T-helper 22 cell (primary cell): ENCODE measurements around the gene CLCA2.

Experiments used
- DNase-seq: peaks from one replicate; pipeline ENCODE4 v3.0.0-alpha.2; 2020; ENCODE audit warnings: low read depth

Gene CLCA2, protein sequence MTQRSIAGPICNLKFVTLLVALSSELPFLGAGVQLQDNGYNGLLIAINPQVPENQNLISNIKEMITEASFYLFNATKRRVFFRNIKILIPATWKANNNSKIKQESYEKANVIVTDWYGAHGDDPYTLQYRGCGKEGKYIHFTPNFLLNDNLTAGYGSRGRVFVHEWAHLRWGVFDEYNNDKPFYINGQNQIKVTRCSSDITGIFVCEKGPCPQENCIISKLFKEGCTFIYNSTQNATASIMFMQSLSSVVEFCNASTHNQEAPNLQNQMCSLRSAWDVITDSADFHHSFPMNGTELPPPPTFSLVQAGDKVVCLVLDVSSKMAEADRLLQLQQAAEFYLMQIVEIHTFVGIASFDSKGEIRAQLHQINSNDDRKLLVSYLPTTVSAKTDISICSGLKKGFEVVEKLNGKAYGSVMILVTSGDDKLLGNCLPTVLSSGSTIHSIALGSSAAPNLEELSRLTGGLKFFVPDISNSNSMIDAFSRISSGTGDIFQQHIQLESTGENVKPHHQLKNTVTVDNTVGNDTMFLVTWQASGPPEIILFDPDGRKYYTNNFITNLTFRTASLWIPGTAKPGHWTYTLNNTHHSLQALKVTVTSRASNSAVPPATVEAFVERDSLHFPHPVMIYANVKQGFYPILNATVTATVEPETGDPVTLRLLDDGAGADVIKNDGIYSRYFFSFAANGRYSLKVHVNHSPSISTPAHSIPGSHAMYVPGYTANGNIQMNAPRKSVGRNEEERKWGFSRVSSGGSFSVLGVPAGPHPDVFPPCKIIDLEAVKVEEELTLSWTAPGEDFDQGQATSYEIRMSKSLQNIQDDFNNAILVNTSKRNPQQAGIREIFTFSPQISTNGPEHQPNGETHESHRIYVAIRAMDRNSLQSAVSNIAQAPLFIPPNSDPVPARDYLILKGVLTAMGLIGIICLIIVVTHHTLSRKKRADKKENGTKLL

DNA sequence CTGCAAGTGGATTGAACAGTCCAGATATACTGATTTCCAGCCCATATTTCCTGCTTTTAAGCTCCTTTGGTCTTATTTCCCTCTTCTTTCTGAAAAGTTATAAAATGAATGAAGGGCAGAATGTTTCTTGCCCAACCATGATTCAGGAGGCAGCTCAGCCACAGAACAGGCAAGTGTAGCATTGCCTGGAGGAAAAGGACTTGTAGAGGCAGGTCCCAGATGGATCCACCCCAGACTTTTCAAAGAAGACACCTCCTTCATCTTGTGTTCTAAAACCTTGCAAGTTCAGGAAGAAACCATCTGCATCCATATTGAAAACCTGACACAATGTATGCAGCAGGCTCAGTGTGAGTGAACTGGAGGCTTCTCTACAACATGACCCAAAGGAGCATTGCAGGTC is at the start of gene CLCA2:
TSS of gene CLCA2 (plus strand) at position 299 of the 400 bp plus-strand sequence. CDS start at position 376, 77 bp downstream.
- DNase-seq: no peak

DNA sequence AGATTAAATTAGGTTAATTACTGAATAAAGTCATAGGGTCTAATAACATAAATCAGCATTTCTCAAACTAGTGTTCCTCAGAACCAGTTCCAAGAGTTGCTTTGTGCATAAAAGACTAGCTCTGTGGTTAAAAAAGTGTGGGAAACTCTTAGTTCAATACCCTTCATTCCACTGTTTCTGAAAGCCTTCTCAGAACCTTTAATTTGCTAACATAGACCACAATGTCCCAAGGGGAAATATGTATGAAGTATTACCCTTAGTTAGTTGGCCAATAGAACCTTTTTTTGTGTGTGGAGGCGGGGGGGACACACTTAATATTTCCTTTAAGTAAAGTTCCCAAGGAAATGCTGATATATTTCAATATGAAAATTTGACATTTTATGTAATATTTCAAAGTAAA is 48.3 kb upstream of the CLCA2 start:
- no peak for DNase-seq

DNA sequence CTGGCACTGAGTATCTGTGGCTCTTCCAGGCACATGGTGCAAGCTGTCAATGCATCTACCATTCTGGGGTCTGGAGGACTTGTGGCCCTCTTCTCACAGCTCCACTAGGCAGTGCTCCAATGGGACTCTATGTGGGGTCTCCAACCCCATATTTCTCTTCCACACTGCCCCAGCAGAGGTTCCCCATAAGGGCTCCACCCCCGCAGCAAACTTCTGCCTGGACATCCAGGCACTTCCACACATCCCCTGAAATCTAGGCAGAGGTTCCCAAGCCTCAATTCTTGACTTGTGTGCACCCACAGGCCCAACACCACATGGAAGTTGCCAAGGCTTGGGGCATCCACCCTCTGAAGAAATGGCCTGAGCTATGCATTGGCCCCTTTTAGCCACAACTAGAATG is 46.6 kb upstream of the CLCA2 start:
- no peak for DNase-seq

DNA sequence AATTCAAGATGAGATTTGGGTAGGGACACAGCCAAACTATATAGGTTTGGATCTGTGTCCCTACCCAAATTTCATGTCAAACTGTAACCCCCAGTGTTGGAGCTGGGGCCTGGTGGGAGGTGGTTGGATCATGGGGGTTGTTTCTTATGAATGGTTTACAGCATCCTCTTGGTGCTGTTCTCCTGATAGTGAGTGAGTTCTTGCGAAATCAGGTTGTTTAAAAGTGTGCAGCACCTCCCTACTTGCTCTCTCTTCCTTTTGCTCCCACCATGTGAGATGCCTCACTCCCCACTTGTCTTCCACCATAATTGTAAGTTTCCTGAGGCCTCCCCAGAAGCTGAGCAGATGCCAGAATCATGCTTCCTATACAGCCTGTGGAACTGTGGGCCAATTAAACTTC is 45.2 kb upstream of the CLCA2 start:
- no peak for DNase-seq

DNA sequence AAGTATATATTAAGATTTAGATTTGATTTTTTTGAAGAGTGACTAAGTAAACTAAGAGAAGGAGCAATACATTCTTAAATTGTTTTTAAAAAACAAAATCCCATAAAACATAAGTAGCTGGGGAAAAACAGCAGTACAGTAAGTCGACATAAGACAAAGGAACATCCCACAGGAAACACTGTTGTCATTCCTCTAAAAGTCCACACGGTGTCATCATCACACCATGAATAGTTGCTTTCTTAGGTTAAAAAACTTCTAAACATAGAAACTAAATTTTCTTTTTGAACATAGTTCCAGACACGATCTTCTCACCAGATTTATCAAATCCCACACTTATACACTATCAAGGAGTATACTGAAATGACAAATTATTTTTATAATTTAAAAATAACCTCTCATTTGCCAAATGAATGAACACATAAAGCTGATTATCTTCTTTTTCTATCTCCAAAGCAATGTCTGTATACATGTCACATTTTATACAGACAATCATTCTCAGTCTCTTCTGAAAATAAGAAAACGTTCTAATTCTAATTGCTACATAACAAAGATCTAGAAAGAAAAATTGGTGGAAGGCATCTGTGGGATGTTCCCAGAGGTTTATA is 43.6 kb upstream of the CLCA2 start:
- DNase-seq: no peak

DNA sequence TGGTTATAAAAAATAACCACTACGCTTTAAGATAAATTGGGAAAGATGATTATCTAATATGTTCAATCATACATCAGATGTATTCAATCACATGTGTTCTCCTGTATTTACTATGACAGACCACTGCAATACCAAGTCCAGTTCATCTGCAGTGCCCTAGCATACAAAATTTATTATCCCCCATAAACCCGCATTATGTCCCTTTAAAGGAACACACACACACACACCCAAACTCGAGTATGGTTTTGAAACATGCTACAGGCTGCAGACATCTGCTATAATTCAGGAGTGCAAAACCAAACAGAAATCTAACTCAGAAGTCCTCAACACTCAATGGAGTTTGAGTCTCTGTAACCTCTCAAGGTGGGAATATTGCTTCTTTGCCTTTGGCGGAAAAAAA is 42.7 kb upstream of the CLCA2 start:
- no peak for DNase-seq

DNA sequence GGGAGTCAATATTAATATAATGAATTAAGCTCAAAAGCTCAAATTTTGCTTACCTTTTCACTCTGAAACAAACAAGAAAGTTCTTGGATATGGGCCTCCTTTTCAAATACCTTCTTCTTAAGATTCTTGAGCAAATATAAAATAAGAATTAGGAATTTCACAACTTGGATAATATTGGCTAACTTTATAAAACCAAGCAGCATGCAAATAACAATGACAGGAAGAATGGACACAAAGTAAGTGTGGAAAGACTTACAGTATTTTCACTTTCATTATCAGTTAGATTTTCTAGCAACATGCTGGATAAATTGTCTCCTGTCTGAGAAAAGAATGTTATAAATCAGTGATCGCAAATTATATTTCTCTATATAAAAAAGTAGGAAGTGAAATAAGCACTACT is 41.1 kb upstream of the CLCA2 start:
- no peak for DNase-seq

DNA sequence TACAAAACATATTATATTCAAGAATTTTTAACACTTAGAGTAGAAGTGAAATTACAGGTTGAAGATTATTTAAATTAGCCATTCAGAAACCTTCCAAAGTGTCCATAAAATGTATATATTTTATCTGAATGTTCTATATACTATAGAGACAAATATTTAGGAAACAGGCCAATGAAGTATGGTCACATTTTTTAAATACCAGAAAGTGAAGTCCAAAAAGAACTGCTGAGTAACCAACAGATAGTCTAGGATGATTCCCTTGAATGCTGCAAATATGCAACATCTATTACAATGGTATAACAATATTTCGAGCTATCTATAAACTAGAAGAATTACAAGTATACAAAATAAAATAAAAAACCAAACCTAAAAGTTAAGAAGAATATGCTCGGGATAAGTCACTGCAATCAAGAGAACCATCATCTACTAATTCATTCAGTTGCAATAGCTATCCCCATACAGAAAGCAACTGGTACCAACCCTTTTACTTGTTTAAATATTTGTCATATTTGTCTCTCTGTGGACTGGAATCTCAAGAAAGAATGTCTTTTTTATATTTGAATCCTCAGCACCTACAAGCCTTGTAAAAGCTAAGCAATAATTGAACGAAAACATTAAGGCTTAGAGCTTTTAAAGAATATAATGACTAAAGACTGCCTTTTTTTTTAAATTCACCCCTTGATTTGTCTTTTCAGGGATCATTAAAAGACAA is 35.9 kb upstream of the CLCA2 start:
- DNase-seq: no peak

DNA sequence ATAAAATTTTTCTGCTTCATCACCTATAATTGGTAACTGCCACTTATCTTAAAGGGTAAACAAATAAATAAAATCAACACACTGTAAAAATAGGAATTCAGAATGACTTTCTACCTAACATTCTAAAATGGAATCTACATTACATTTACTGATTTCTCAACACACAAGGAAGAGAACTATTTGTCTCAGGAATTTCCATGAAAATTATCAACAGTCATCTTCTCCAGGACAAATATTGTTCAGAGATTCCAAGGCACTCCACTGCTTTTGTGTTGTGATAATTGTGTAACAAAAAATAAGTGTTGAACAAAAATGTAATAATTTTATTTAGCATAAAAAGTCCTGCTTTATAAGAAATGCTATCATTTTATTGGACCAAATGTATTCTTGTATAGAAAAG is 35.2 kb upstream of the CLCA2 start:
- no peak for DNase-seq

DNA sequence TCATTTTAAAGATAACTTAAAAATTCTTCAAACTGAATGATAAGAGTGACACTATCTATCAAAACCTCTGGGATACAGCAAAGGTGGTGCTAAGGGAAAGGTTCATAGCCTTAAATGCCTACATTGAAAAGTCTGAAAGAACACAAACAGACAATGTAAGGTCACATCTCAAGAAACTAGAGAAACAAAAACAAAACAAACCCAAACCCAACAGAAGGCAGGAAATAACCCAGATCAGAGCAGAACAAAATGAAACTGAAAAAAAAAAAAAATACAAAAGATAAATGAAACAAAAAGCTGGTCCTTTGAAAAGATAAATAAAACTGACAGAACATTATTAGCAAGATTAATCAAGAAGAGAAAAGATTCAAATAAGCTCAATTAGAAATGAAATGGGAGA is 34.7 kb upstream of the CLCA2 start:
- no peak for DNase-seq

DNA sequence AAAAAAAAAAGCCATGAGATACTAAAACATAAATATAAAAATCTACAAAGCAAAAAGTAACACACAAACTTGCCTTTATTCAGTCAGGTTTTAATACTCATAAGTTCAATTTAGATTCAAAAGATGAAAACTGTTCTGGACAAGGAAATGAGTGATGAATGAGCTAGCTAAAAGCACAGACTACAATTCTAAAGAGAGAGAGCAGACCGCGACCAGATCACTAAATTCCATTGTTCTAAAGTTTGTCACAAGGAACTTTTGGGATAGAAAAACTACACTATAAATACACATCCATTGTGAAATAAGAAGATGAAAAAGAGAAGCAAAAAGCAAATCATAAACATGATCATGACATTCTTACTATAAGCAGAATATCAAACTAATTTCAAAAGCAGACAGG is 29.6 kb upstream of the CLCA2 start:
- DNase-seq: no peak

DNA sequence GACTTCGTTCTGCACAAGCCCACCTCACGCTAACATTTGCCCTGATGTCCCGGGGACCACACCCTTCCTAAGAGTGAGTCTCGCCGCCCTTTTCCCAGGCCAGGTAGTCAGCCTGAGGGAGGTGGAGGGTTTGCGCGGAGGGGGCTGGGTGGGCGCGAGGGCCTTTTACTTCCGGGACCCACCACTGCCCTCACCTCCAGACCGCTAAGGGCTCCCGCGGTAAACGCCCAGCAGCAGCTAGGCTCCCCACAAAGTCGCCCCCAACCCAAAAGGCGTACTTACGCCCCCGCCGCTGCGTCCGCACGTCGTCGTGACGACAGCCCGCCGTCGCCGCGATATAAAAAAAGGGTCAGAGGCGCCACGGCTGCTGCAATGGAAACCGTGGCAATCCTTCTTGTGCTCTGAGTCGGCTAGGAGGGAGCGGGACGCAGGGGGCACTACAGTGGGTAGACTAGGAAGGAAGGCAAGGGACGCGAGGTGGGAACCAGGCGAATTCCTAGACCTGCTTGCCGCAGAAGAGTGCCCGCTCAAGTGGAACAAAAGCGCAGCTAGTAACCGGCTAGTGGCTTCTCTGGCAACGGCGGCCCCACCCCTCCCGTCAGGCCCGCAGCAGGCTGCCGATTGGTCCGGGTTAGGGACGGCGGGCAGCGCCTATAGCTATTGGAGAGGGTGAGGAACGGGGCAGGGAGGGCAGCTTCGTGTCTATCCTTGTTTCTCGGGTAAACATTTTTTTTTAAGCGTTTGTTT is 28.0 kb upstream of the CLCA2 start, which contains the start of gene ODF2L:
TSS of gene ODF2L (minus strand) at position 573 of the 747 bp plus-strand sequence. CDS start 9,296 bp downstream, outside the sequence.
- peak; percentile 85 for DNase-seq

DNA sequence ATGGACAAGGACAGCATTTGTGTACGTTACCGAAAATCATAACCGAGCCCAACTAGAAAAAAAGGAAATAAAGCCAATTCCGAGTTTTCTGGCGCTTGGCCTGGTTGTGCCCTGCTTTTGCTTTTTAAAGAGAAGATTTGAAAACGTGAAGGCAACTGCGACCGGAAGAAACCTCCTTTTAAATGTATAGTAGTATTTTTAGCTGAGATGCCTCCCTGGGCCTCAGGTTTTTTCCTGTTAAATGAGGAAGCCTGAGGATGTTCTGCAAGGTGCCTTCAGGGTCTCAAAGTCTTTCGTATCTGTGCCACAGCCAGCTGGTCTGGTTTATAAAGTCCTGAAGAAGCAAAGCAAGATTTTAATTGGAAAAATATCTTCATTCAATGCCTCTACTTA is 27.5 kb upstream of the CLCA2 start:
- DNase-seq: no peak

DNA sequence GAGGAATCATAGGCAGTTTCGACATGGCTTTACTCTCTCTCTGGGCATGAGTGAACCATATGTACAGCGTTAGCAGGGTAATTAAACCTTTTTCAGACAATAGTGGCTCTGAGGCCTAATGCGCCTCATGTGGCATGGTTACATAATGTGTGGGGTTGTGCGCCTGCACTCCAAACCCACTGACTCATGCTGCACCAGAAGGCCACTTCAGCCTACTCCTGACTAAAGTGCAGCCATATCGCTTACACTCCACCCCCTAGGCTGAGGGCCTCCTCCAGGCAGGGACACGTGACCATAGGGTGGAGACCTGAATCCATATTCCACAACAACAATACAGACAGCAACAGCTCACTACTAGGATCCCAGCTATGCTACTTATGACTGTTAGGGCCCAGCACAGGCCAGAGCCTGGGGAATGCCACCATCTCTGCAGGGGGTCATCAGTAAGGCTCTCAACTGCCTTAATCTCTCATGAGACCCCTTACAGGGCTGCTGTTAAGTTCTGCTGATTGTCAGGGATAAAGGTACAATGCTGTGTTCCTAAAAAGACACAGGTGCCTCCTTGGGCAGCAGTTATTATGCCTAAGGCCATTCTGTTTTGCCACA is 14.5 kb upstream of the CLCA2 start:
- DNase-seq: no peak

DNA sequence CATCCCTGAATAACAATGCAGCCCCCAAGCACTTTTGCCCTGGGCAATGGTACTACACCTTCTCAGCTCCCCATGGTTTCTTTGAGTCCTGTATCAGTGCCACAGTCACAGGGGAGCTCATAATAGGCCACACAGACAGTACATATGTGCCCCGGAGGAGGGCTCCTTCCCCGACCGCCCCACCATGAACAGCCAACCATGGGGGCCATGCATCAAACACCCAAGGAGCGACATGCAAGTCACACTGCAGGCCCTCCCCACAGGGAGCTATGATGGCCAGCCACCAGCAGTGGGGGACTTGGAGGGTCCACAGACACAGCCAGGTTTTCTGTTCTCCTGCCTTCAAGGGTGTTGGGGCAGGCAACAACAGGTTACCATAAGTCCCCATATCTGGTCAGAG is 13.1 kb upstream of the CLCA2 start:
- DNase-seq: no peak

DNA sequence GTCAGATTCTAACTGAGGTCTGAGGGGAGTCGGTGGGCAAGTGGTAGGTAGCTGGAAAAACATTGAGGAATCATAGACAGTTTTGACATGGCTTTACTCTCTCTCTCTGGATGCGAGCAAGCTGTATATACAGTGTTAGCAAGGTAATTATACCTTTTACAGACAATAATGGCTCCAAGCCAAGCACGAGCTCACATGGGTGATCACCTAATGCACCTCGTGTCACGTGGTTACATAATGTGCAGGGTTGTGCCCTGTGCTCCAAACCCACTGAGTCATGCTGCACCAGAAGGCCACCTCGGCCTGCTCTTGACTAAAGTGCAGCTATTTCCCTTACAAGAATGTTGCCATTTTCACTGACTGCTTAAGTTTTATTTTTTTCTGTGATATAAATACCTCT is 7.6 kb upstream of the CLCA2 start:
- no peak for DNase-seq

DNA sequence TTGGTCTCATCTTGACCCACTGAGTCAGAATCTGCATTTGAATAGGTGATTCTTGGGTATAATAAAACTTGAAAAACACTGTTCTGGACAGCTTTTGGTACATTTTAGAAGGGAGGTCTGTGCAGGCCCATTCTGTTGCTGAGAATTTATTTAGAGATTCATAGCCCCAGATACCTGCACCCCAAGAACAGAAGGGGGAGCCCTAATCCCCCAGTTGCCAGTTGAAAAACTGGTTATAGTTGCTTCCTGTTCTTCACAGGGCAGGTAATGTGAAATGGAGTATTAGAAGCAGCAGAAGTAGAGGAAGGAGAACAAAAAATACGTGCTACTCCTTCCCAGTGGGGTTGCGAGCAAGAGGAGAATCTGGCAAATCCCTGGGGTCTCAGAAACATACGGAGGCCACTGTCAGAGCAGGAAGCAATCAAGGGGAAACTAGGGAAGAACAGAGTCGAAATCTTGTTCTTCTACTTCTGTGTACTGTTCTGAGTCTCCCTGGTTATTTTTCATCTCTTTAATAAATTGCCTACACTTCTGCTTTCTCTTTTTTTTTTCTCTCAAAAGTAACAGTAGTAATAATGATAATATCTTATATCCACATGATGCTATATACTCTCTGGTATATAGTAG is 4.6 kb upstream of the CLCA2 start:
- DNase-seq: no peak

DNA sequence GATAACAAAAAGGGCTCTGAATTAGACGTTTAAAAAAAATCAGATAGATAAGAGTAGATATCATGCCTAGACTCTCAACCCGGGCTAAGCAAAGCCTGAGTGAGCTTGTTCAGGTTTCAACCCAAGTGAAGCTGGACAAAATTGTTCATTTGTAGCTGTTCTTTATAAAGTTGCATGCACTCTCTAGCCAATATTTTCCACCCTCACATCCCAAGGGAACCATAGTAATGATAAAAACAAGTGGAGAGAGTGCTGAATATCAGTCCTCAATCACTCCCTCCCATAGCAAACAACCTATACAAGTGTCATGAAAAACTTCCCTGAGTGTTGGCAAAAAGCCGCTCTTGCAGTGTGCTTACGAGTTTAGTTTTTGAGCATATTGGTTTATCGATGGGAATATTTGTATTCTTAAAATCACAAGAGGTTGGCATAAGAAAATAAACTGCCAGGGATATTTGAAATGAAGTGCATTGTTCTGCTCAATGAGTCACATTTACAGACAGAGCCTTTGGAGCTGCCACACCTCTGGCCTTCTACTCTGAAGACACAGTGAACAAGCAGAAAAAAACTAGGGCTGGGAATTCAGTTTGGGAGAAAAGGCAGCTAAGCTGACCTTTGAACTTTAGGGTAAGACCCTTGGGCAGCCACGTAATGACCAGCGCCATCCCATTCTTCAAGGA is 2.2 kb upstream of the CLCA2 start:
- no peak for DNase-seq

DNA sequence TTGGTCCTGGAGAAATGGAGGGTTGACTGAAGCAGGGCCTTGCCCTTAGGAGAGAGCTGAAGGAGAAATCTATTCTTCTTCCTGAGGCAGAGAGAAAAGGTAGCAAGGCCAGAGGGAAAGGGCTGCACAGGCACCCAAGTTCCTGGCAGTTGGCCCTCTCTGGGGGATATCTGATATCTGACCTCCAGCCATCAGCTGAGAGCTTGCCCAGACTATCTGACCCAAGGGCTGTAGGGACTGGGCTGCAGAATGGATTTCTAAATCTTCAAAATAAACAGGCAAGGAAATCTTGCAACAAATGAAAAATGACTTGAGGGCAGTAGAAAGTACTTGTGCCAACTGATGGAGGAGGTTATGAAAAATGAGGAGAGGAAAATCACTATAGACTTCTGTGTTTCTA is 498 bp upstream of the CLCA2 start:
- DNase-seq: no peak
